Measurements from ENCODE around the gene SMAP2. TPM values are rescaled to one million over a fixed set of nuclear protein-coding genes. Genes with fewer than 3 reads are reported as not detected.

Gene SMAP2
- total RNA-seq, 2 experiments from 2014 or later: 204 to 209 TPM

DNA sequence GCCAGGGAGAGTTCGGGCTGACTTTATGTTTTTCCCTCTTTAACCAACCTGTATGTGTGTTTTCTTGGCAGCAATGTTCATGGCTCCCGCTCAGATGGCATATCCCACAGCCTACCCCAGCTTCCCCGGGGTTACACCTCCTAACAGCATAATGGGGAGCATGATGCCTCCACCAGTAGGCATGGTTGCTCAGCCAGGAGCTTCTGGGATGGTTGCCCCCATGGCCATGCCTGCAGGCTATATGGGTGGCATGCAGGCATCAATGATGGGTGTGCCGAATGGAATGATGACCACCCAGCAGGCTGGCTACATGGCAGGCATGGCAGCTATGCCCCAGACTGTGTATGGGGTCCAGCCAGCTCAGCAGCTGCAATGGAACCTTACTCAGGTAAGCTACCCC, 43.2 kb downstream of the SMAP2 start:
- intact Hi-C loops (cut with micrococcal nuclease): no loop called here
- DNase-seq (no peak), ATAC-seq (no peak)
- Mint-ChIP-seq H3K27me3 (no peaks in the 10 kb centered on the region), H3K9me3 (no peaks in the 10 kb centered on the region), H3K4me3 (no peak overlapping the region), H3K4me1 (ENCODE audit: low read depth) (peaks cover 39% of the 10 kb centered on the region), H3K36me3 (ENCODE audit: low read depth) (peaks cover 90% of the 10 kb centered on the region), H3K27ac (peak overlapping the region; percentile 16)
- TF ChIP-seq, protein P1, sequence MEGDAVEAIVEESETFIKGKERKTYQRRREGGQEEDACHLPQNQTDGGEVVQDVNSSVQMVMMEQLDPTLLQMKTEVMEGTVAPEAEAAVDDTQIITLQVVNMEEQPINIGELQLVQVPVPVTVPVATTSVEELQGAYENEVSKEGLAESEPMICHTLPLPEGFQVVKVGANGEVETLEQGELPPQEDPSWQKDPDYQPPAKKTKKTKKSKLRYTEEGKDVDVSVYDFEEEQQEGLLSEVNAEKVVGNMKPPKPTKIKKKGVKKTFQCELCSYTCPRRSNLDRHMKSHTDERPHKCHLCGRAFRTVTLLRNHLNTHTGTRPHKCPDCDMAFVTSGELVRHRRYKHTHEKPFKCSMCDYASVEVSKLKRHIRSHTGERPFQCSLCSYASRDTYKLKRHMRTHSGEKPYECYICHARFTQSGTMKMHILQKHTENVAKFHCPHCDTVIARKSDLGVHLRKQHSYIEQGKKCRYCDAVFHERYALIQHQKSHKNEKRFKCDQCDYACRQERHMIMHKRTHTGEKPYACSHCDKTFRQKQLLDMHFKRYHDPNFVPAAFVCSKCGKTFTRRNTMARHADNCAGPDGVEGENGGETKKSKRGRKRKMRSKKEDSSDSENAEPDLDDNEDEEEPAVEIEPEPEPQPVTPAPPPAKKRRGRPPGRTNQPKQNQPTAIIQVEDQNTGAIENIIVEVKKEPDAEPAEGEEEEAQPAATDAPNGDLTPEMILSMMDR (IDR thresholded peaks at IDR 0.05): no peak
- ChIA-PET CTCF (interaction anchor here (1.0 to 2.9 kb wide), 5 partner anchors 12 to 264 kb away, joined by 3 to 10 read pairs (median 8); no protein-coding TSS in a partner anchor), POLR2A (interaction anchor here (0.6 to 1.2 kb wide), 3 partner anchors 8 to 37 kb away, joined by 3 read pairs; no protein-coding TSS in a partner anchor)

DNA sequence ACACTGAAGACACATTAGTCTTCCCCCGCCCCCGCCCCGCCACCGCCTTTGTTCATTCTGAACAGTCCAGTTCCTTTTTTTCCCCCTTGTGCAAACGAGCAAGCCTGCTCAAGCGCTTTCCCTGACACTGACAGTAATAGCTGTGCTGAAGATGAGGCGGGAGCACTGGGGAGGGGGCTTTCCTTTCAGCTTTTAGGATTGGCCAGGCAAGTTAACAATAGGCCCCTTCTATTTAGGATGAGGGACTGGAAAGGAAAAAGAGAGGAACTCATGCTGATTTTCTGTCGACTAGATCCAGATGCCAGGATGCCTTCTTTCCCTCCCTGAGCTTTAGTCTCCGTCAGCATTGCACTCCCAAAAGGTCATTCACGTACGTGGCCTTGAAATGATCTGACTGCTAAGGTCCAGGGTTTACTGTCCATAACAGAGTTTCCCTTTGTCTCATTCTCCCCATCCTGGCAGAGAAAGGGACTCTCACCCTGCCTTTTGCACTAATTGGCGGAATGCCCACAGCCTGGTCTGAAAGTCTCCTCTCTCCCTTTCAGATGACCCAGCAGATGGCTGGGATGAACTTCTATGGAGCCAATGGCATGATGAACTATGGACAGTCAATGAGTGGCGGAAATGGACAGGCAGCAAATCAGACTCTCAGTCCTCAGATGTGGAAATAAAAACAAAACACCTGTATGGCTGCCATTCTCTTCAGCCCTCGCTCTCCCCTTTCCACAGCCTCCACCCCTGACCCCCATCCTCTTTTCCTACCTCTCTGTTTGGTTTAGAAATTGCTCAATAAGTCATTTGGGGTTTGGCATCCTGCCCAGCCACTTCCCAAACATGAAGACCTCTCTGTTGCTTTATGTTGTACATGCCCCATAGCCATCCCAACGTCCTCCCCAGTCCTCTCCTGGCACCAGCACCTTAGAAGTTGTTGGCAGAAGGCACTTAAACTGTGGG, 48.2 kb downstream of the SMAP2 start:
- ChIA-PET POLR2A (interaction anchor here (0.6 kb wide), 1 partner anchor 111 kb away, joined by 3 read pairs; no protein-coding TSS in a partner anchor), CTCF (interaction anchor here (1.1 to 1.6 kb wide), 2 partner anchors 17 to 80 kb away, joined by 3 to 4 read pairs; no protein-coding TSS in a partner anchor)
- Mint-ChIP-seq H3K27me3 (no peaks in the 10 kb centered on the region), H3K4me1 (ENCODE audit: low read depth) (peaks cover 12% of the 10 kb centered on the region), H3K9me3 (no peaks in the 10 kb centered on the region), H3K36me3 (ENCODE audit: low read depth) (peaks cover 84% of the 10 kb centered on the region), H3K4me3 (no peak overlapping the region), H3K27ac (peak overlapping the region; percentile 54)
- DNase-seq: no peak
- no peak for ATAC-seq
- TF ChIP-seq, protein P1 (IDR thresholded peaks at IDR 0.05): no peak
- intact Hi-C loops (cut with micrococcal nuclease): no loop called here

DNA sequence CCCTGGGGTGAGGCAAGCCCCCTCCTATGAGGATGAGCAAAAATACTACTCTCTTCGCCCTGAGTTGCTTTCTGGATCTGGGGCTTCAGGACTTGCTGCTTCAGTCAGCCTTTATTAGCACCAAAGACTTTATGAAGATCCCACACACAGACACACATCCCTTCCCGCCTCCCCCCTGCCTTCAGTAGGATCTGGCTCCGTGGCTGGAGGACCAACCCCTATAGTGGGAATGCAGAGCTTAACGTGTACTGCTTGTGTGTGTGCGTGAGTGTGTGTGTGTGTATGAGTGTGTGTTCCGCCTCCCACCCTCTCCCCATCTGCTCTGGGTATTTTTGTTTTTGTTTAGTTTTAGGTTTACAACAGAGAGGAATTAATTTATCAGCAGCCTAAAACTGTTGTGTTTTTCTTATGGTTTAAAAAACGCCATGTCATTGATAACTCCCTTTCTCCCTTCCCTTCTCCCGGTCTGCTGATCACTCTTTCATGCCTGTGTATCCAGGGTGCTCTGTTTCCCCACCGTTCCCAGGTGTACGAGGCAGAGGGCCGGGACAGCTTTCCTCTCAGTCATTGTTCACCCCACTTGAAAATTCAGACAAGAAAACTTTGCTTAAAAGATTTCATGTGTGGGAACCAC, 49.2 kb downstream of the SMAP2 start:
- Mint-ChIP-seq H3K36me3 (ENCODE audit: low read depth) (peaks cover 75% of the 10 kb centered on the region), H3K27me3 (no peaks in the 10 kb centered on the region), H3K27ac (peak overlapping the region; percentile 44), H3K4me3 (no peak overlapping the region), H3K9me3 (no peaks in the 10 kb centered on the region), H3K4me1 (ENCODE audit: low read depth) (peaks cover 12% of the 10 kb centered on the region)
- TF ChIP-seq, protein P1 (IDR thresholded peaks at IDR 0.05): no peak
- ATAC-seq (no peak), DNase-seq (no peak)
- intact Hi-C loops (cut with micrococcal nuclease): no loop called here
- ChIA-PET CTCF (interaction anchor here (1.6 kb wide), 1 partner anchor 18 kb away, joined by 4 read pairs; no protein-coding TSS in a partner anchor), POLR2A (interaction anchor here (1.2 to 1.6 kb wide), 2 partner anchors 13 to 28 kb away, joined by 3 to 5 read pairs; partner anchors contain the start of gene ZFP69B)

DNA sequence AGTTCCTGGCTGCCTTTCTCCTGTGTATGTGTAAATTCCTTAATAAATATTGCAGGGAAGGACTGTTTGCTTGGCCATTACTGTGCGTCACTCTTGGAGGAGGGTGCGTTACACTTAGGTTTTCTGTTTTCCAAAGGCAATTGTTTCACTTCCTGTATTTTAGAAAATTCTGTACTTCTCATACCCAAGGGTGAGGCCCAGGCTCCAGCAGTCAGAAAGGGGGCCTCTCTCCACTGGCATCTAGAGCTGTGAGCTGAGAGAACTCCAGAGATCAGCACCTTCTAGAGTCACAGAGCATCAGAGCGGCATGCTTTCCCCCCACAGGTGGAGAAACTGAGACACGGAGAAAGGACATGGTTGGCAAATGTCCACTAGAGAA, 49.7 kb downstream of the SMAP2 start:
- ChIA-PET POLR2A (interaction anchor here (1.2 to 1.6 kb wide), 2 partner anchors 13 to 27 kb away, joined by 3 to 5 read pairs; partner anchors contain the start of gene ZFP69B), CTCF (interaction anchor here (0.7 kb wide), 1 partner anchor 19 kb away, joined by 3 read pairs; no protein-coding TSS in a partner anchor)
- no peaks in the 10 kb centered on the region for H3K27me3 Mint-ChIP-seq
- no peak for ATAC-seq
- TF ChIP-seq, protein P1 (IDR thresholded peaks at IDR 0.05): no peak
- H3K4me1 Mint-ChIP-seq (ENCODE audit: low read depth): peaks cover 12% of the 10 kb centered on the region
- no peaks in the 10 kb centered on the region for H3K9me3 Mint-ChIP-seq
- no peak overlapping the region for H3K4me3 Mint-ChIP-seq
- no peak overlapping the region for H3K27ac Mint-ChIP-seq
- H3K36me3 Mint-ChIP-seq (ENCODE audit: low read depth): peaks cover 71% of the 10 kb centered on the region
- no peak for DNase-seq
- intact Hi-C loops (cut with micrococcal nuclease): no loop called here

Measured in activated CD8-positive, alpha-beta T cell treated with anti-CD3 and anti-CD28 coated beads for 36 hours (primary cell).